ENCODE results near the gene OR52I1. TPM values are rescaled to one million over a fixed set of nuclear protein-coding genes. Genes with fewer than 3 reads are reported as not detected.

OR52I1 gene
- total RNA-seq, 4 donors from 2014 or later: not detected

- TF ChIP-seq EP300 (IDR thresholded peaks at IDR 0.05): no peak
- no peak for TF ChIP-seq POLR2AphosphoS5 (IDR thresholded peaks at IDR 0.05)
- TF ChIP-seq CTCF (IDR thresholded peaks at IDR 0.05): no peak
- no peak for TF ChIP-seq POLR2A (IDR thresholded peaks at IDR 0.05)
- DNase-seq (ENCODE audit: low spot score in 2 of 2): no peak
- Histone ChIP-seq H3K27me3 (no peaks in the 10 kb centered on the region), H3K36me3 (peaks cover 40% of the 10 kb centered on the region), H3K27ac (no peak overlapping the region), H3K4me3 (no peak overlapping the region), H3K4me1 (peaks cover 24% of the 10 kb centered on the region), H3K9me3 (no peaks in the 10 kb centered on the region)
- WGBS: 100% methylated on average over 2 of the region's 4 CpGs
Measured at GRCh38 chr11:4605057-4605456, 11.2 kb downstream of the OR52I1 start.

GRCh38 chr11:4606231-4607015 is 12.6 kb downstream of the OR52I1 start:
- DNase-seq (ENCODE audit: low spot score in 2 of 2): no peak
- no peak overlapping the region for H3K27ac ChIP-seq

GRCh38 chr11:4607096-4607495 is 13.3 kb downstream of the OR52I1 start:
- H3K27me3 ChIP-seq: no peaks in the 10 kb centered on the region
- WGBS: 39% methylated on average over 6 of the region's 6 CpGs
- TF ChIP-seq EP300 (IDR thresholded peaks at IDR 0.05) (no peak), POLR2AphosphoS5 (IDR thresholded peaks at IDR 0.05) (no peak), POLR2A (IDR thresholded peaks at IDR 0.05) (no peak), CTCF (IDR thresholded peaks at IDR 0.05) (no peak)
- no peak for DNase-seq (ENCODE audit: low spot score in 2 of 2)
- H3K4me1 ChIP-seq: peaks cover 24% of the 10 kb centered on the region
- H3K27ac ChIP-seq: no peak overlapping the region
- no peaks in the 10 kb centered on the region for H3K9me3 ChIP-seq
- peaks cover 19% of the 10 kb centered on the region for H3K36me3 ChIP-seq
- peak overlapping the region; percentile 65 for H3K4me3 ChIP-seq

More at GRCh38 chr11:4606231-4607015, 12.6 kb downstream of the OR52I1 start:
- Histone ChIP-seq H3K27me3 (no peaks in the 10 kb centered on the region), H3K4me1 (peaks cover 24% of the 10 kb centered on the region), H3K36me3 (peaks cover 26% of the 10 kb centered on the region), H3K9me3 (no peaks in the 10 kb centered on the region), H3K4me3 (peak overlapping the region; percentile 65)
- TF ChIP-seq CTCF (IDR thresholded peaks at IDR 0.05): no peak
- no peak for TF ChIP-seq POLR2A (IDR thresholded peaks at IDR 0.05)
- TF ChIP-seq EP300 (IDR thresholded peaks at IDR 0.05): no peak
- no peak for TF ChIP-seq POLR2AphosphoS5 (IDR thresholded peaks at IDR 0.05)
- WGBS: 45% methylated on average over 1 of the region's 1 CpG

GRCh38 chr11:4607781-4608666 is 14.2 kb downstream of the OR52I1 start, which contains the start of gene TRIM68:
Gene TRIM68 (minus strand): TSS chr11:4608231. CDS start chr11:4605504, 2,727 bp downstream.
- peak; percentile 96 for DNase-seq (ENCODE audit: low spot score in 2 of 2)
- H3K9me3 ChIP-seq: no peaks in the 10 kb centered on the region
- H3K36me3 ChIP-seq: peaks cover 11% of the 10 kb centered on the region
- H3K27ac ChIP-seq: peak within 1 kb of the TSS; percentile 81
- H3K27me3 ChIP-seq: no peaks in the 10 kb centered on the region
- H3K4me1 ChIP-seq: peaks cover 24% of the 10 kb centered on the region
- peak within 1 kb of the TSS; percentile 65 for H3K4me3 ChIP-seq
- TF ChIP-seq EP300 (IDR thresholded peaks at IDR 0.05) (no peak), POLR2A (IDR thresholded peaks at IDR 0.05) (peak in 1 of 2 donors; percentile 59), CTCF (IDR thresholded peaks at IDR 0.05) (no peak), POLR2AphosphoS5 (IDR thresholded peaks at IDR 0.05) (no peak)
- WGBS: 4% methylated on average over 42 of the region's 43 CpGs
